WTC11 (cell line): ENCODE data around the gene SOD1. TPM values are rescaled to one million over a fixed set of nuclear protein-coding genes. Genes with fewer than 3 reads are reported as not detected.

Experiments used
- ATAC-seq: fragments of 200-7000 bp; cut with Tn5 transposase; 2 replicates; pipeline ENCODE4 v1.10.0; 2021; ENCODE audit warnings: mild to moderate bottlenecking, moderate library complexity
- CTCF ChIA-PET: fragments of 300-600 bp; sonication (Branson Sonifier 250); formaldehyde crosslinking; loops from one replicate; lab custom pipeline; 2021; ENCODE audit warnings: antibody characterized with exemption; lab: Charles Lee
- POLR2A ChIA-PET: fragments of 350-600 bp; sonication (Branson Sonifier 250); formaldehyde crosslinking; loops from one replicate; lab custom pipeline; 2021; ENCODE audit warnings: antibody characterized with exemption; lab: Charles Lee
- DNase-seq: peaks from one replicate; pipeline ENCODE4 v3.0.0; 2021; ENCODE audit warnings: low spot score
- H3K27ac Mint-ChIP-seq: 2 replicates; pipeline ENCODE4 v1.8.0; 2021; ENCODE audit warnings: mixed read lengths
- H3K27me3 Mint-ChIP-seq: 2 replicates; pipeline ENCODE4 v1.8.0; 2021; ENCODE audit warnings: low read depth, mild to moderate bottlenecking, moderate library complexity, mixed read lengths
- H3K36me3 Mint-ChIP-seq: 2 replicates; pipeline ENCODE4 v1.8.0; 2021; ENCODE audit warnings: mixed read lengths
- H3K4me1 Mint-ChIP-seq: 2 replicates; pipeline ENCODE4 v1.8.0; 2022; ENCODE audit warnings: mixed read lengths
- H3K4me3 Mint-ChIP-seq: 2 replicates; pipeline ENCODE4 v1.8.0; 2021; ENCODE audit warnings: mild to moderate bottlenecking, moderate library complexity, mixed read lengths
- H3K9me3 Mint-ChIP-seq: 2 replicates; pipeline ENCODE4 v1.8.0; 2021; ENCODE audit warnings: mixed read lengths
- ATF1 ChIP-seq: sonication (generic); formaldehyde crosslinking; IDR thresholded peaks from 2 replicates; pipeline ENCODE4 v1.8.1; 2023; ENCODE audit warnings: mild to moderate bottlenecking, moderate library complexity, missing genetic modification reagents
- CREB1 ChIP-seq: sonication (generic); formaldehyde crosslinking; IDR thresholded peaks from 2 replicates; pipeline ENCODE4 v1.8.0; 2023; ENCODE audit warnings: mild to moderate bottlenecking, missing genetic modification reagents
- CREM ChIP-seq: sonication (generic); formaldehyde crosslinking; IDR thresholded peaks from 2 replicates; pipeline ENCODE4 v1.8.1; 2022; ENCODE audit warnings: mild to moderate bottlenecking, missing genetic modification reagents, moderate library complexity
- FOXK1 ChIP-seq: sonication (generic); formaldehyde crosslinking; IDR thresholded peaks from 2 replicates; pipeline ENCODE4 v1.8.0; 2022; ENCODE audit warnings: mild to moderate bottlenecking, moderate library complexity, missing genetic modification reagents
- GRHL2 ChIP-seq: fragments of 250-450 bp; sonication (Bioruptor Pico); IDR thresholded peaks from 2 replicates; pipeline ENCODE4 v1.8.0; 2022; ENCODE audit warnings: mild to moderate bottlenecking, moderate library complexity; ENCODE audit not compliant: insufficient replicate concordance, severe bottlenecking
- RORB ChIP-seq: fragments of 250-450 bp; sonication (Bioruptor Pico); IDR thresholded peaks from 2 replicates; pipeline ENCODE4 v1.9.0; 2021; ENCODE audit warnings: mild to moderate bottlenecking
- TEAD1 ChIP-seq: sonication (generic); formaldehyde crosslinking; IDR thresholded peaks from 2 replicates; pipeline ENCODE4 v1.8.0; 2022; ENCODE audit warnings: mild to moderate bottlenecking, missing genetic modification reagents
- TP53 ChIP-seq: sonication (generic); formaldehyde crosslinking; IDR thresholded peaks from 2 replicates; pipeline ENCODE4 v1.8.1; 2023; ENCODE audit warnings: mild to moderate bottlenecking, missing genetic modification reagents
- ZNF219 ChIP-seq: sonication (generic); formaldehyde crosslinking; IDR thresholded peaks from 2 replicates; pipeline ENCODE4 v1.8.0; 2023; ENCODE audit warnings: missing genetic modification reagents, mild to moderate bottlenecking, borderline replicate concordance
- ZNF317 ChIP-seq: sonication (generic); formaldehyde crosslinking; IDR thresholded peaks from 2 replicates; pipeline ENCODE4 v1.8.1; 2023; ENCODE audit warnings: low read depth, mild to moderate bottlenecking, moderate library complexity, missing genetic modification reagents, borderline replicate concordance
- ZNF396 ChIP-seq: fragments of 250-450 bp; sonication (Bioruptor Pico); IDR thresholded peaks from 2 replicates; pipeline ENCODE4 v1.8.0; 2021; ENCODE audit warnings: mild to moderate bottlenecking, moderate library complexity, borderline replicate concordance
- total RNA-seq: library from RNA; stranded (reverse); gene quantifications from 3 replicates; pipeline ENCODE4 v1.2.3, GENCODE V29; 2021
- TF ChIP-seq, protein P1 (sequence below): sonication (generic); formaldehyde crosslinking; IDR thresholded peaks from 2 replicates; pipeline ENCODE4 v1.8.0; 2023; ENCODE audit warnings: missing genetic modification reagents
- TF ChIP-seq, protein P2 (sequence below): sonication (generic); formaldehyde crosslinking; conservative IDR thresholded peaks from 2 replicates; pipeline ENCODE4 v1.8.1; 2022; ENCODE audit warnings: mild to moderate bottlenecking, missing genetic modification reagents
- TF ChIP-seq, protein P3 (sequence below): sonication (generic); formaldehyde crosslinking; IDR thresholded peaks from 2 replicates; pipeline ENCODE4 v1.8.1; 2023; ENCODE audit warnings: mild to moderate bottlenecking, missing genetic modification reagents, moderate library complexity
- TF ChIP-seq, protein P4 (sequence below): fragments of 200-600 bp; IDR thresholded peaks from 2 replicates; pipeline ENCODE4 v1.8.0; 2022; ENCODE audit warnings: antibody characterized with exemption
- TF ChIP-seq, protein P5 (sequence below): sonication (generic); formaldehyde crosslinking; IDR thresholded peaks from 2 replicates; pipeline ENCODE4 v1.8.1; 2023; ENCODE audit warnings: mild to moderate bottlenecking, missing genetic modification reagents, borderline replicate concordance
- TF ChIP-seq, protein P6 (sequence below): sonication (generic); formaldehyde crosslinking; IDR thresholded peaks from 2 replicates; pipeline ENCODE4 v1.8.0; 2022; ENCODE audit warnings: missing genetic modification reagents
- TF ChIP-seq, protein P7 (sequence below): sonication (generic); formaldehyde crosslinking; IDR thresholded peaks from 2 replicates; pipeline ENCODE4 v1.8.1; 2023; ENCODE audit warnings: mild to moderate bottlenecking, missing genetic modification reagents

The SOD1 gene
- total RNA-seq, 1 experiment from 2014 or later, result 181 TPM

DNA sequence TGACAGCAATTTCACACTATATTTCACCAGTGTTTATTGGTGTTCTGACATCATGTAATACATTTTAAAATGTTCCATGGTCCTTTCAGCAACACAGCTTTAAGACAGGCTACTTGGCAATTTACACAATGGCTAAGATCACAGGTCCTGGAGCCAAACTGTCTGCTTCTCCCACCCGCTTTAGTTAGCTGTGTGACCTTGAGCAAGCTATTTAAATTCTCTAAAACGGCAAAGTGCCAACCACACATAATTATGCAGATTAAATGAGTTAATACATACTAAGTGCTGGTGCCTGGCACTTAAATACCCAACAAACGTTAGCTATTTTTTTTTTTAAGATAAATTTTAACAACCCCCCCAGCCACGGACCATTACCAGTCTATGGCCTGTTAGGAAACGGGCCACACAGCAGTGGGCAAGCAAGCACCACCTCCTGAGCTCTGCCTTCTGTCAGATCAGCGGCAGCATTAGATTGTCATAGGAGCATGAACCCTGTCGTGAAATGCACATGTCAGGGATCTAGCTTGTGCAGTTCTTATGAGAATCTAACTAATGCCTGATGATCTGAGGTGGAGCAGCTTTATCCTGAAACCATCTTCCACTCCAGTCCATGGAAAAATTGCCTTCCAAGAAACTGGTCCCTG is 26.9 kb downstream of the SOD1 start:
- no peak for ATAC-seq
- Mint-ChIP-seq H3K4me3 (no peak overlapping the region), H3K27ac (no peak overlapping the region), H3K4me1 (no peaks in the 10 kb centered on the region), H3K36me3 (peaks cover 78% of the 10 kb centered on the region), H3K9me3 (no peaks in the 10 kb centered on the region), H3K27me3 (no peaks in the 10 kb centered on the region)
- no peak for DNase-seq
- POLR2A ChIA-PET, result interaction anchor here (0.7 kb wide), 1 partner anchor 110 kb away, joined by 3 read pairs; no protein-coding TSS in a partner anchor
- CTCF ChIA-PET, result interaction anchor here (1.2 kb wide), 1 partner anchor 10 kb away, joined by 3 read pairs; no protein-coding TSS in a partner anchor
- no peak for TF ChIP-seq ZNF317
- no peak for TF ChIP-seq TEAD1 (CRISPR knock-in tag)
- TF ChIP-seq RORB, result no peak
- TF ChIP-seq ATF1 (CRISPR knock-in tag), result no peak
- TF ChIP-seq, protein P1, sequence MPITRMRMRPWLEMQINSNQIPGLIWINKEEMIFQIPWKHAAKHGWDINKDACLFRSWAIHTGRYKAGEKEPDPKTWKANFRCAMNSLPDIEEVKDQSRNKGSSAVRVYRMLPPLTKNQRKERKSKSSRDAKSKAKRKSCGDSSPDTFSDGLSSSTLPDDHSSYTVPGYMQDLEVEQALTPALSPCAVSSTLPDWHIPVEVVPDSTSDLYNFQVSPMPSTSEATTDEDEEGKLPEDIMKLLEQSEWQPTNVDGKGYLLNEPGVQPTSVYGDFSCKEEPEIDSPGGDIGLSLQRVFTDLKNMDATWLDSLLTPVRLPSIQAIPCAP (CRISPR knock-in tag), result no peak
- no peak for TF ChIP-seq FOXK1
- TF ChIP-seq, protein P2, sequence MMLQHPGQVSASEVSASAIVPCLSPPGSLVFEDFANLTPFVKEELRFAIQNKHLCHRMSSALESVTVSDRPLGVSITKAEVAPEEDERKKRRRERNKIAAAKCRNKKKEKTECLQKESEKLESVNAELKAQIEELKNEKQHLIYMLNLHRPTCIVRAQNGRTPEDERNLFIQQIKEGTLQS (CRISPR knock-in tag), result no peak
- no peak for TF ChIP-seq CREB1 (CRISPR knock-in tag)
- TF ChIP-seq, protein P3, sequence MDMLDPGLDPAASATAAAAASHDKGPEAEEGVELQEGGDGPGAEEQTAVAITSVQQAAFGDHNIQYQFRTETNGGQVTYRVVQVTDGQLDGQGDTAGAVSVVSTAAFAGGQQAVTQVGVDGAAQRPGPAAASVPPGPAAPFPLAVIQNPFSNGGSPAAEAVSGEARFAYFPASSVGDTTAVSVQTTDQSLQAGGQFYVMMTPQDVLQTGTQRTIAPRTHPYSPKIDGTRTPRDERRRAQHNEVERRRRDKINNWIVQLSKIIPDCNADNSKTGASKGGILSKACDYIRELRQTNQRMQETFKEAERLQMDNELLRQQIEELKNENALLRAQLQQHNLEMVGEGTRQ (CRISPR knock-in tag), result no peak
- no peak for TF ChIP-seq ZNF396
- no peak for TF ChIP-seq GRHL2 (CRISPR knock-in tag)

DNA sequence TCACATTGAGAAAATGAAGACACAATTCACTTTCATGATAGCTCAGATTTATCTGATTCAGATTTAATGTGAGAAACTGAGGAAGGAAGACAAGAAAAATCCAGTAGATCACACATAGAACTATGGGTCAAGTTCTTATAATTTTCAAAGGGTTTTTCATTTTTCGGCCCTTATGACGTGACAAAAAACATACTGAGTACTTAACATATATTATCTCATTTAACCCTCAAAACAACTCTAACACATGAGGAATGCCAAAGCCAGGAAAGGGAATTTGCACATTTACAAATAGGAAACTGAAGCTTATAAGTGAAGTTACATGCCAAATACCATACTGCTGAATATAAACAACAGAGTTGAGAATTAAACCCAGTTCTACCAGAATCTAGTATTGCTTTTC is 27.6 kb downstream of the SOD1 start:
- H3K36me3 Mint-ChIP-seq, result peaks cover 76% of the 10 kb centered on the region
- H3K27me3 Mint-ChIP-seq, result no peaks in the 10 kb centered on the region
- ChIA-PET CTCF (interaction anchor here (1.2 kb wide), 1 partner anchor 9 kb away, joined by 3 read pairs; no protein-coding TSS in a partner anchor), POLR2A (no interaction called here)
- no peaks in the 10 kb centered on the region for H3K4me1 Mint-ChIP-seq
- H3K9me3 Mint-ChIP-seq, result no peaks in the 10 kb centered on the region
- H3K4me3 Mint-ChIP-seq, result no peak overlapping the region
- no peak overlapping the region for H3K27ac Mint-ChIP-seq
- ATAC-seq, result no peak
- DNase-seq, result no peak
- TF ChIP-seq, protein P4, sequence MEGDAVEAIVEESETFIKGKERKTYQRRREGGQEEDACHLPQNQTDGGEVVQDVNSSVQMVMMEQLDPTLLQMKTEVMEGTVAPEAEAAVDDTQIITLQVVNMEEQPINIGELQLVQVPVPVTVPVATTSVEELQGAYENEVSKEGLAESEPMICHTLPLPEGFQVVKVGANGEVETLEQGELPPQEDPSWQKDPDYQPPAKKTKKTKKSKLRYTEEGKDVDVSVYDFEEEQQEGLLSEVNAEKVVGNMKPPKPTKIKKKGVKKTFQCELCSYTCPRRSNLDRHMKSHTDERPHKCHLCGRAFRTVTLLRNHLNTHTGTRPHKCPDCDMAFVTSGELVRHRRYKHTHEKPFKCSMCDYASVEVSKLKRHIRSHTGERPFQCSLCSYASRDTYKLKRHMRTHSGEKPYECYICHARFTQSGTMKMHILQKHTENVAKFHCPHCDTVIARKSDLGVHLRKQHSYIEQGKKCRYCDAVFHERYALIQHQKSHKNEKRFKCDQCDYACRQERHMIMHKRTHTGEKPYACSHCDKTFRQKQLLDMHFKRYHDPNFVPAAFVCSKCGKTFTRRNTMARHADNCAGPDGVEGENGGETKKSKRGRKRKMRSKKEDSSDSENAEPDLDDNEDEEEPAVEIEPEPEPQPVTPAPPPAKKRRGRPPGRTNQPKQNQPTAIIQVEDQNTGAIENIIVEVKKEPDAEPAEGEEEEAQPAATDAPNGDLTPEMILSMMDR, result no peak
- TF ChIP-seq GRHL2 (CRISPR knock-in tag) (no peak), TP53 (no peak), CREM (no peak), ZNF219 (CRISPR knock-in tag) (no peak)
- TF ChIP-seq, protein P5, sequence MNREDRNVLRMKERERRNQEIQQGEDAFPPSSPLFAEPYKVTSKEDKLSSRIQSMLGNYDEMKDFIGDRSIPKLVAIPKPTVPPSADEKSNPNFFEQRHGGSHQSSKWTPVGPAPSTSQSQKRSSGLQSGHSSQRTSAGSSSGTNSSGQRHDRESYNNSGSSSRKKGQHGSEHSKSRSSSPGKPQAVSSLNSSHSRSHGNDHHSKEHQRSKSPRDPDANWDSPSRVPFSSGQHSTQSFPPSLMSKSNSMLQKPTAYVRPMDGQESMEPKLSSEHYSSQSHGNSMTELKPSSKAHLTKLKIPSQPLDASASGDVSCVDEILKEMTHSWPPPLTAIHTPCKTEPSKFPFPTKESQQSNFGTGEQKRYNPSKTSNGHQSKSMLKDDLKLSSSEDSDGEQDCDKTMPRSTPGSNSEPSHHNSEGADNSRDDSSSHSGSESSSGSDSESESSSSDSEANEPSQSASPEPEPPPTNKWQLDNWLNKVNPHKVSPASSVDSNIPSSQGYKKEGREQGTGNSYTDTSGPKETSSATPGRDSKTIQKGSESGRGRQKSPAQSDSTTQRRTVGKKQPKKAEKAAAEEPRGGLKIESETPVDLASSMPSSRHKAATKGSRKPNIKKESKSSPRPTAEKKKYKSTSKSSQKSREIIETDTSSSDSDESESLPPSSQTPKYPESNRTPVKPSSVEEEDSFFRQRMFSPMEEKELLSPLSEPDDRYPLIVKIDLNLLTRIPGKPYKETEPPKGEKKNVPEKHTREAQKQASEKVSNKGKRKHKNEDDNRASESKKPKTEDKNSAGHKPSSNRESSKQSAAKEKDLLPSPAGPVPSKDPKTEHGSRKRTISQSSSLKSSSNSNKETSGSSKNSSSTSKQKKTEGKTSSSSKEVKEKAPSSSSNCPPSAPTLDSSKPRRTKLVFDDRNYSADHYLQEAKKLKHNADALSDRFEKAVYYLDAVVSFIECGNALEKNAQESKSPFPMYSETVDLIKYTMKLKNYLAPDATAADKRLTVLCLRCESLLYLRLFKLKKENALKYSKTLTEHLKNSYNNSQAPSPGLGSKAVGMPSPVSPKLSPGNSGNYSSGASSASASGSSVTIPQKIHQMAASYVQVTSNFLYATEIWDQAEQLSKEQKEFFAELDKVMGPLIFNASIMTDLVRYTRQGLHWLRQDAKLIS (CRISPR knock-in tag), result no peak
- TF ChIP-seq, protein P6, sequence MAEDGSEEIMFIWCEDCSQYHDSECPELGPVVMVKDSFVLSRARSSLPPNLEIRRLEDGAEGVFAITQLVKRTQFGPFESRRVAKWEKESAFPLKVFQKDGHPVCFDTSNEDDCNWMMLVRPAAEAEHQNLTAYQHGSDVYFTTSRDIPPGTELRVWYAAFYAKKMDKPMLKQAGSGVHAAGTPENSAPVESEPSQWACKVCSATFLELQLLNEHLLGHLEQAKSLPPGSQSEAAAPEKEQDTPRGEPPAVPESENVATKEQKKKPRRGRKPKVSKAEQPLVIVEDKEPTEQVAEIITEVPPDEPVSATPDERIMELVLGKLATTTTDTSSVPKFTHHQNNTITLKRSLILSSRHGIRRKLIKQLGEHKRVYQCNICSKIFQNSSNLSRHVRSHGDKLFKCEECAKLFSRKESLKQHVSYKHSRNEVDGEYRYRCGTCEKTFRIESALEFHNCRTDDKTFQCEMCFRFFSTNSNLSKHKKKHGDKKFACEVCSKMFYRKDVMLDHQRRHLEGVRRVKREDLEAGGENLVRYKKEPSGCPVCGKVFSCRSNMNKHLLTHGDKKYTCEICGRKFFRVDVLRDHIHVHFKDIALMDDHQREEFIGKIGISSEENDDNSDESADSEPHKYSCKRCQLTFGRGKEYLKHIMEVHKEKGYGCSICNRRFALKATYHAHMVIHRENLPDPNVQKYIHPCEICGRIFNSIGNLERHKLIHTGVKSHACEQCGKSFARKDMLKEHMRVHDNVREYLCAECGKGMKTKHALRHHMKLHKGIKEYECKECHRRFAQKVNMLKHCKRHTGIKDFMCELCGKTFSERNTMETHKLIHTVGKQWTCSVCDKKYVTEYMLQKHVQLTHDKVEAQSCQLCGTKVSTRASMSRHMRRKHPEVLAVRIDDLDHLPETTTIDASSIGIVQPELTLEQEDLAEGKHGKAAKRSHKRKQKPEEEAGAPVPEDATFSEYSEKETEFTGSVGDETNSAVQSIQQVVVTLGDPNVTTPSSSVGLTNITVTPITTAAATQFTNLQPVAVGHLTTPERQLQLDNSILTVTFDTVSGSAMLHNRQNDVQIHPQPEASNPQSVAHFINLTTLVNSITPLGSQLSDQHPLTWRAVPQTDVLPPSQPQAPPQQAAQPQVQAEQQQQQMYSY (CRISPR knock-in tag), result no peak
- TF ChIP-seq, protein P7, sequence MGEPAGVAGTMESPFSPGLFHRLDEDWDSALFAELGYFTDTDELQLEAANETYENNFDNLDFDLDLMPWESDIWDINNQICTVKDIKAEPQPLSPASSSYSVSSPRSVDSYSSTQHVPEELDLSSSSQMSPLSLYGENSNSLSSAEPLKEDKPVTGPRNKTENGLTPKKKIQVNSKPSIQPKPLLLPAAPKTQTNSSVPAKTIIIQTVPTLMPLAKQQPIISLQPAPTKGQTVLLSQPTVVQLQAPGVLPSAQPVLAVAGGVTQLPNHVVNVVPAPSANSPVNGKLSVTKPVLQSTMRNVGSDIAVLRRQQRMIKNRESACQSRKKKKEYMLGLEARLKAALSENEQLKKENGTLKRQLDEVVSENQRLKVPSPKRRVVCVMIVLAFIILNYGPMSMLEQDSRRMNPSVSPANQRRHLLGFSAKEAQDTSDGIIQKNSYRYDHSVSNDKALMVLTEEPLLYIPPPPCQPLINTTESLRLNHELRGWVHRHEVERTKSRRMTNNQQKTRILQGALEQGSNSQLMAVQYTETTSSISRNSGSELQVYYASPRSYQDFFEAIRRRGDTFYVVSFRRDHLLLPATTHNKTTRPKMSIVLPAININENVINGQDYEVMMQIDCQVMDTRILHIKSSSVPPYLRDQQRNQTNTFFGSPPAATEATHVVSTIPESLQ (CRISPR knock-in tag), result no peak
